Smooth muscle cell of the coronary artery (primary cell): ENCODE data around the gene HERC5. TPM values are rescaled to one million over a fixed set of nuclear protein-coding genes. Genes with fewer than 3 reads are reported as not detected.

Experiments used
- total RNA-seq: library from RNA; depleted of rRNA; stranded (reverse); fragments of >200 nt; gene quantifications from 2 replicates; pipeline ENCODE4 v1.2.3, GENCODE V29; 2014; ENCODE audit warnings: low replicate concordance

The HERC5 gene
- 1.1 and 1.8 TPM in 2 replicates for total RNA-seq

GRCh38 chr4:88456670-88457306 lies at the start of gene HERC5:
Gene HERC5 (plus strand): TSS chr4:88457119. CDS start chr4:88457270, 151 bp downstream.

GRCh38 chr4:88523325-88524129 lies 66.6 kb downstream of the HERC5 start, which contains the start of gene PYURF:
Gene PYURF (minus strand): TSS chr4:88523776. CDS start chr4:88523700, 76 bp downstream.

Other genes with a start within 250 kb of the HERC5 start
- 20.3 and 32.8 TPM in 2 replicates for gene PPM1K, start 172.6 kb upstream of the HERC5 start, total RNA-seq
- gene HERC6, start 78.3 kb upstream of the HERC5 start, total RNA-seq = 3.2 and 5.0 TPM in 2 replicates
- 45.0 and 77.2 TPM in 2 replicates for gene PYURF, start 66.7 kb downstream of the HERC5 start, total RNA-seq
- gene HERC3, start 135.4 kb downstream of the HERC5 start, total RNA-seq = 7.9 and 9.2 TPM in 2 replicates
- 7.5 and 7.6 TPM in 2 replicates for gene NAP1L5, start 240.7 kb downstream of the HERC5 start, total RNA-seq